Mesenteric fat pad (tissue), 1 donor: ENCODE results near the gene ARPC1B. TPM values are rescaled to one million over a fixed set of nuclear protein-coding genes. Genes with fewer than 3 reads are reported as not detected.
"Not testable (repeated sequence)": the region's sequence is repeated elsewhere in the genome, so short reads cannot be mapped to it uniquely, and the experiment has no call there.

ENCODE experiments used
- DNase-seq: peaks from one replicate; pipeline ENCODE4 v3.0.0-alpha.2; 2020; ENCODE audit warnings: low spot score
- total RNA-seq: library from RNA; stranded (reverse); fragmentation: NEBNext Ultra II Directional; extraction: Animal tissue kit (Norgen Biotek cat#: 25700); gene quantifications from one replicate; pipeline ENCODE4 v1.2.1, GENCODE V29; 2021
- donor health status: DM: yes; HTN: yes; CAD: no.

ARPC1B gene
- total RNA-seq, 1 donor from 2014 or later, result 159 TPM

- no peak for DNase-seq
These were observed 7.9 kb upstream of the ARPC1B start for GRCh38 chr7:99366646-99367045.

- DNase-seq, result no peak
These were observed 5.7 kb upstream of the ARPC1B start for GRCh38 chr7:99368750-99369389.

DNA sequence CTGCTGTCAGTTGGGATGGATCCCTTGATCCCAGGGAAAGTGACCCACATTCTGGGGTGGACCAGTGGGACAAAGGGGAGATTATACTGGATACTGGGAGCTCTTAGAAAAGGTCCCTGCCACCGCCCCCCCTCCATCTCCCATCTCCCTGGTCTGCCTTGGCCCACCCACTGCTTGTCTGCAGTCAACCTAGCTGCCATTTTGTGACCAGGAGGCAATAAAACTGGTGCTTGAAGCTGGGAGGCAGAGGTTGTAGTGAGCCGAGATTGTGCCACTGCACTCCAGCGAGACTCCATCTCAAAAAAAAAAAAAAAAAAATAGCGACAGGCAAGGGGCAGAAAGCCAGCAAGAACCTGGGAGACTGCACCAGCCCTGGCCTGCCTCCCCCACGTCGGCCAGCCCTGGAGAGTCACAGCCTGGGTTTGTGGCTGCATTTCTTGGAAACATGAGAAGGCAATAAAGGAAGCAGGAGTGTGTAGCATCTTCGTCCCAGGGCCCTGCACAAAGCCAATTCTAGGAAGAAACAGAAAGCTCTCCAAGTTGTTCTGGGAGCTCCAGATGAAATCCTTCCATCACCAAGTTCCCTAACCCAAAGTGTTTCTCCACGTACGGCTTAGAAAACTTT lies 4.7 kb upstream of the ARPC1B start:
- no peak for DNase-seq

DNA sequence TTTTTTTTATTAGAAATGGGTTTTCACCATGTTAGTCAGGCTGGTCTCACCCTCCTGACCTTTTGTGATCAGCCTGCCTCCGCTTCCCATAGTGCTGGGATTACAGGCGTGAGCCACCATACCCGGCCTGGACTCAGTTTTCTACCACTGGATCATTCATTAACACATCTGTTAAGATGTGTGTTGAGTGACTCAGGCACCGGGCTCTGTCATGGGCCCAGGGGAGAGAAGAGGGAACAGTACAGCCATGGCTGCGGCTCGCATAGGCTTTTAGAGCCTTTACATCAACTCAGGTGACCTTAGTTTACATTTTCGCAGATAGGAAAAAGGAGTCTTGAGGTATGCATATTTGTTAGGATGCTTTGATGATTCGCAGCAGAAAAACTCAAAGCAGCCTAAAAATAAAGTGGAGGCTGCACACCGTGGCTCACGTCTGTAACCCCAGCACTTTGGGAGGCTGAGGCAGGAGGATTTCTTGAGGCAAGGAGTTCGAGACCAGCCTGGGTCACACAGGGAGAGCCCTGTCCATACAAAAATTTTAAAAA lies 3.1 kb upstream of the ARPC1B start:
- no peak for DNase-seq

DNA sequence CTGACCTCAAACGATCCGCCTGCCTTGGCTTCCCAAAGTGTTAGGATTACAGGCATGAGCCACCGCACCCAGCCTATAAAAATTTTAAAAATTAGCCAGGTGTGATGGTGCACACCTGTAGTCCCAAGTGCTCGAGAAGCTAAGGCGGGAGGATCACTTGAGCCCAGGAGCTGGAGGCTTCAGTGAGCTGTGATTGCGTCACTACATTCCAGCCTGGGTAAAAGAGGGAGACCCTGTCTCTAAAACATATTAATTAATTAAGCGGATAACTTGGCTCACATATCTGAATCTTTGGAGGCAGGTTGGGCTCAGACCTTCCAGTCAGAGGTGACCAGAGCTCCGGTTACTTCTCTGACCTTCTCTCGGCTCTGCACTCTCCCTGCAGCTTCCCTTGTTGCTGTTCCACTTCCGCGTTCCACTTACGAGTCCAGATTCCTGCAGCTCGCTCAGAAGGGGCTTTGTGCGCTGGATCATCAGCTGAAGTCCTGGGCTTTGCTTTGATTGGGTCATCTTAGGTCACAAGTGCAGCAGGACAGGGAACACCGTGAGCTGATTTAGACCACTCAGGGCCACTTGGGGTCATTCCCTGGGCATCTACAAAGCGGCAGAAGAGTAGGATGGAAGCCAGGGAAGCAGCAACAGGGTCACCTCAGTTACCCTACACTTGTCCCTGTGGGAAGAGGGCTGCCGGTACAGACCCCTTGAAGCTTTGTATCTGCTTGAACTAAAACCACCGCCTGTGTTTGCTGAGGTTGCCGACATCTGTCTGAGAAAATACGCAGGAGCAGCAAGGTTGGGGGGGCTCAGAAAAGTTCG lies 2.0 kb upstream of the ARPC1B start:
- DNase-seq, result no peak

DNA sequence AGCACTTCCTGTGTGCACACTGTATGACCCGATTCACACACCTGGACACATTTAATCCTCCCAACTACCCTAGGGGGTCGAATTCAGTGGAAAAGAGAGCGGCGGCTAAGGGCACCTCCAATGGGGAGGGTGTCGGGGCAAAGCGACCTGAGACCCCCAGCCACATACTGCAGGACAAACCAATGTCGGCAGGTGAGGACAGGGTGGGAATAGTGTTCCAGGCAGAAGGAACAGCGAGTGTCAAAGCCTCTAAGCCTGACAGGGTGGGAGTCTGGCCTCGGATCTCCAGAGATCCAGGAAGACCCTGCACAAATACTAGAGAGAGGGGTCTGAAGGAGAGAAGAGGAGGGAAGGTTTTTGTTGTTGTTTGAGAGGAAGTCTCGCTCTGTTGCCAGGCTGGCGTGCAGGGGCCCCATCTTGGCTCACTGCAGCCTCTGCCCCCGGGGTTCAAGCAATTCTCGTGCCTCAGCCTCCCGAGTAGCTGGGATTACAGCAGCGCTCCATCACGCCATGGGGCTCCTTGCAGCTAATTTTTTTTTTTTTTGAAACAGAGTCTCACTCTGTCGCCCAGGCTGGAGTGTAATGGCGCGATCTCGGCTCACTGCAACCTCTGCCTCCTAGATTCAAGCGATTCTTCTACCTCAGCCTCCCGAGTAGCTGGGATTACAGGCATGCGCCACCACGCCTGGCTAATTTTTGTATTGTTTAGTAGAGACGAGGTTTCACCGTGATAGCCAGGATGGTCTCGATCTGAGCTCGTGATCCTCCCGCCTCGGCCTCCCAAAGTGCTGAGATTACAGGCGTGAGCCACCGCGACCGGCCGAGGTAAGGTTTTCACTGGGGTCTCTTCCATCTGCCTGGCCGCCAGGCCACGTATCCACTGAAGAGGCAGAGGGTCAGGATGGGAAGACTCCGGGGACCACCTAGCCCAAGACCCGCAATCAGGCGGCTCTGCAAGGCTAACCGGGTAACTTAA lies 1.2 kb upstream of the ARPC1B start:
- no peak for DNase-seq

GRCh38 chr7:99375070-99375807 lies 709 bp downstream of the ARPC1B start:
- peak; percentile 95 for DNase-seq

- no peak for DNase-seq
These were observed 4.6 kb downstream of the ARPC1B start for GRCh38 chr7:99379043-99379577.

DNA sequence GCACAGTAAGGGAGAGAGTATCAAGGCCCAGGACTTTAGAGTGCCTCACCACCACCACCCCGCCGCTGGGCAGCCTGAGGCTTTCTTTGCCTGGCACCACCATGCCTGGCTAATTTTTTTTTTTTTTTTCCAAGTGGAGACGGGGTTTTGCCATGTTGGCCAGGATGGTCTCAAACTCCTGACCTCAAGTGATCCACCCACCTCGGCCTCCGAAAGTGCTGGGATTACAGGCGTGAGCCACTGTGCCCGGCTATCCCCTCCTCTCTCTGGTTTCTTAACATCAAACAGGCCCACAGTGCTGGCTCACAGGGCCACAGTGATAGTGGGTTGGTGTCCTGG lies 5.1 kb downstream of the ARPC1B start:
- not testable (repeated sequence) for DNase-seq

DNA sequence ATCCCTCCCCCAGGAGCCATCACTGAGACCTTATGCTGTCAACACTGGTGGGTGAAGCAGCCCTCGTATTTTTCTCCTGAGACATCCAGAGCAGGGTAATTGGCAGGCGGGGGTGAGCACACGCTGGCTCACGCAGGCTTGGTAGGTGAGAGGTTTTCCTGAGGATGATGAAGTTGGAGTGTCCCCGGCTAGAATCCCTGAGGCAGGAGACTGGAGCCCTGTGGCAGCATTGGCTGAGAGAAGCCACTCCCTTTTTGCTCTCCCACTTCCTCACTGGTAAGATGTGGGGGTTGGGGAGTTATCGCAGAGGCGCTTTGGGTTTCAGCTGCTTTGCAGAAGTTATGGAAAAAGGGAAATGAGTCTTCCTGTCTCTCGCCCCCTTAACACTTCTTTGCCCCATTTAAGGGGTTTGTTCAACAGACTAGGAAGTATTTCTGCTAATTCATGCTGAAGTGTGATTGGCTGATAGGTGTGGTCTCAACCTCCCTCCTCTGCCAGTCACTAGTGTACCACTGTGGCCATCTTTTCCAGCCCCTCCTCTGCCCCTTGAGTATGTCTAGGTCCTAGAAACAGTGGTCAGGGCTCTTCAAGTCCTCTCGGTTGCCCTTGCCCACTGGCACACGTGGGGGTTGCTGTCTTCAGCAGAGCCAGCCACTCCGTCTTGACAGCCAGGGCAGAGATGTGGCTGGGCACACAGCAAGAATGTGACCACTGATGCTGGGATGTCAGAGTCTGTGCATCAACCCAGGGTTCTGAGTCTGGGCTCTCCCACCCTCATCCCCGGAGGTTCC lies 5.7 kb downstream of the ARPC1B start:
- no peak for DNase-seq

DNA sequence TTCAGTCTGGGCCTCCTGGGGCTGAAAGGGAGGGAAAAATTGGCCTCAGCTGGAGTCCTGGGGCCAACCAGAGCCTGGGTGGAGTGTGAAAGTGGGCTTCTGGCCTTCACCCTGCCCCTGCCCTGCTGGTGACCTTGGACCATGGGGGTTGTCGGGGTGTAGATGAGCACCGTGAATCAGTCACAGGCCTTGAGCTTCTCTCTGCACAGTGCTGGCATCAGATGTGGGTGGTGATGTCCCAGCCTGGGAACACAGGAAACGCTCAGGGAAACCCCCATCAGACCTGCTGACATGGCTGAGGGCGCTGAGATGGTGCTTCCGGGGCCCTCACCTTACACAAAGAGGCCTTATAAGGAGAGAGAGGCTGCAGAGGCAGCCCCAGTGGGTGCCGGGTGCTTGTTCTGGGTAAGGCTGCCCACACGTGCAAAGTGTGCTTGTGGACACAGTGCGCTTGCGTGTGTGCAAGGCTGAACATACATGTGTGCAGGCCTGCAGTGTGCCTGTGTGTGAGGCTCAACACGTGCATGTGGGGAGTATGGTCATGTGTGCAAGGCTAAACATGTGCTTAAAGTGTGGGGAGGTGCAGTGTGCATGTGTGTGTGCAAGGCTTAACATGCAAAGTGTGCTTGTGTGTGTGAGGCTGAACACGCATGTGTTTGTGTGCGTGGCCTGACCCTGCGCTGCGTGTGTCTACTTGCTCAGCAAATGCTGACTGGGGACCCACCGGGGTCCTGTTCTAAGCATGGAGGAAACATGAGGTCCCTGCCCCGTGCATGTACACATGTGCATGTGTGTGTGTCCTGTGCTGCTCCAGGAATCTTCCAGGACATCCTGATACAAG lies 6.5 kb downstream of the ARPC1B start:
- DNase-seq, result no peak

- DNase-seq, result no peak
These were observed 7.1 kb downstream of the ARPC1B start for GRCh38 chr7:99381664-99382075.

DNA sequence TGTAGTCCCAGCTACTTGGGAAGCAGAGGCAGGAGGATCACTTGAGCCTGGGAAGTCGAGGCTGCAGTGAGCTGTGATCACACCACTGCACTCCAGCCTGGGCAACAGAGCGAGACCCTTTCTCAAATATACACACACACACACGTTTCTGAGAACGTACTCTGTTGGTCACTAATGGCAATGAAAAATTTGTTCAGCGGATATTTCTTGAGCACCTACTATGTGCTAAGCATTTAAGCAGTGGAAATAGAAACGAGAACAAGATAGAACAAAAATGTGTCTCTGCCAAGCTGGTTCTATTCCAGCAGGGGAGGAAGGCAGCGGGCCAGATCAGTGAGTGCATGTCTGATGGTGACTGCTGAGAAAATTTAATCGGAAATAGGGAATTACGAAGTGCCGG lies 8.7 kb downstream of the ARPC1B start:
- no peak for DNase-seq

DNA sequence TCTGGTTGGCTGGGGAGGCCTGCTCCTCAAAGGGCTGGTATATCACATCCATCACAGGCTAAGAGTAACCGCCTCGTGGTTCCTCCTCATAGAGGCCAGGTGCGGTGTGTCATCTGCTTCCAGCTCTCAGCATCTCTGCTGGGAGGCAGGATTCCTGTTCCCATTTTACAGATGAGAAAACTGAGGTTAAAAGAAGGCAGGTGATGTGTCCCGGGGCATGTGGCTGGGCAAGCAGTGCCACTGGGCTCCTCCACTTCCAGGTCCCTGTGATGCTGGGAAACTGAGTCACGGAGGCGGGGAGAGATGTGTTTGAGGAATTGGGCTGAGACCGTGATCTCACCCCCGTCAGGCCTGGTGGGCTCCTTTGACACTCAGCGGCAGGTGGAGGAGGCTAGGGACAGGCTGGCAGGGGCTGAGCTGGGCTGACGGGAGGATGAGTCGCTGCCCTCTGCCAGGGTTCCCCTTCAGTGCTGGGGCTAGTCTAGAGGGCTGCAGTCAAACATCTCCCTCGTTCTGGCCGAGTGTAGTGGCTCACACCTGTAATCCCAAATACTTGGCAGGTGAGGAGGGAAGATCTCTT lies 9.4 kb downstream of the ARPC1B start:
- no peak for DNase-seq

GRCh38 chr7:99384523-99384922 lies 10.0 kb downstream of the ARPC1B start:
- no peak for DNase-seq

DNA sequence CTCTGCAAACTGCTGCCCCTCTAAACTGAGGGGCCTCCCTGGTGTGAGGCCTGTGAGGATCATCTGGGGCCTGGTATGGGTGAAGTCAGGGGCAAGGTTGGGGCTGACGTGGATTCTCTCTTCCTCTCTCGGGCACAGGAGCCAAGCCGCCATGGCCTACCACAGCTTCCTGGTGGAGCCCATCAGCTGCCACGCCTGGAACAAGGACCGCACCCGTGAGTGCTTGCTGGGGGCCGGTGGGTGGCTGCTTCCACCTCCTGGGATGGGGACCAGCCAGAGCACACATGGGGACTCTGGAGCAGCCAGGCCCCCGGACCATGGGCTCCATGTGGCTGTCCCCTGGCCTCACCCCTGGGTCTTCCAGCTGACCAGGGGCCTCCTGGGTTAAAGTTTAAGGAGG lies 11.0 kb downstream of the ARPC1B start:
- DNase-seq, result no peak

DNA sequence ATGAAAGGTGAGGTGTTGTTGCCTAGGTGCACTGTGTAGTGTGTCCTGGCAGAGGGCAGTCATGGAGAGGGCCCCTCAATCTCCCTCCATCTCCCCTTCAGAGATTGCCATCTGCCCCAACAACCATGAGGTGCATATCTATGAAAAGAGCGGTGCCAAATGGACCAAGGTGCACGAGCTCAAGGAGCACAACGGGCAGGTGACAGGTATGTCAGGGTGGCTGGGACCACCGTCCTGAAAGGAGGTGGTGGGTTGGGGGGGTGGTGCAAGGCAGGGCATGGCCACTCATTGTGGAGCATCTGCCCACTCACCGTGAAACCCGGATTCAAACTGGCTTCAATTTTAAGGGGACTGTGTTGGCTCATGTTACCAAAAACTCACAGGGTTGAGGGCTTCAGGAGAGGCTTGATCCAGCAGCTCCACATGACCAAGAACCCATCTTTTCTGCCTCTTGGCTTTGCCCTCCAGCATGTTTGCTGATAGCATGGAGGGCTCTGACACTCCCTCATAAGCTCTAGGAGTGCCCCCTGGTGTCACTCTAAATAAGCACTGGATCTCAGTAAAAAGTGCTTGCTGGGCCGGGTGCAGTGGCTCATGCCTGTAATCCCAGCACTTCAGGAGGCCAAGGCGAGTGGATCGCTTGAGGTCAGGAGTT lies 12.2 kb downstream of the ARPC1B start:
- no peak for DNase-seq
